Bronchial epithelial cell (primary cell): ENCODE data around the gene ADARB2. TPM values are rescaled to one million over a fixed set of nuclear protein-coding genes. Genes with fewer than 3 reads are reported as not detected.
A peak's percentile ranks its signal among the peaks of the same experiment; 100 is the strongest.

Source experiments
- DNase-seq: peaks from one replicate; pipeline ENCODE4 v3.0.0-alpha.2; 2010; ENCODE audit warnings: low read depth
- FAIRE-seq: peaks from 2 replicates; lab custom pipeline; 2011; peaks lifted over from hg19 to GRCh38; lab: Jason Lieb, UNC
- H3K27me3 ChIP-seq: 2 replicates; pipeline ENCODE4 v1.5.1; 2011; ENCODE audit warnings: low read length; ENCODE audit not compliant: control insufficient read depth, insufficient read depth
- H3K36me3 ChIP-seq: 2 replicates; pipeline ENCODE4 v1.5.1; 2011; ENCODE audit warnings: low read length; ENCODE audit not compliant: control insufficient read depth, insufficient read depth
- H3K4me3 ChIP-seq: 2 replicates; pipeline ENCODE4 v1.5.1; 2011; ENCODE audit warnings: mild to moderate bottlenecking, low read depth, low read length, control low read depth
- total RNA-seq: library from RNA; depleted of rRNA; stranded (reverse); fragments of >200 nt; gene quantifications from 2 replicates; pipeline ENCODE4 v1.2.1, GENCODE V29; 2014
- TF ChIP-seq, protein P1 (sequence below): IDR thresholded peaks from 2 replicates; pipeline ENCODE4 v1.5.1; 2011; ENCODE audit warnings: mild to moderate bottlenecking, moderate library complexity, low read length, control low read depth, inconsistent platforms; ENCODE audit not compliant: insufficient read depth, severe bottlenecking

Gene ADARB2
- total RNA-seq, 1 donor from 2014 or later: not detected

DNA sequence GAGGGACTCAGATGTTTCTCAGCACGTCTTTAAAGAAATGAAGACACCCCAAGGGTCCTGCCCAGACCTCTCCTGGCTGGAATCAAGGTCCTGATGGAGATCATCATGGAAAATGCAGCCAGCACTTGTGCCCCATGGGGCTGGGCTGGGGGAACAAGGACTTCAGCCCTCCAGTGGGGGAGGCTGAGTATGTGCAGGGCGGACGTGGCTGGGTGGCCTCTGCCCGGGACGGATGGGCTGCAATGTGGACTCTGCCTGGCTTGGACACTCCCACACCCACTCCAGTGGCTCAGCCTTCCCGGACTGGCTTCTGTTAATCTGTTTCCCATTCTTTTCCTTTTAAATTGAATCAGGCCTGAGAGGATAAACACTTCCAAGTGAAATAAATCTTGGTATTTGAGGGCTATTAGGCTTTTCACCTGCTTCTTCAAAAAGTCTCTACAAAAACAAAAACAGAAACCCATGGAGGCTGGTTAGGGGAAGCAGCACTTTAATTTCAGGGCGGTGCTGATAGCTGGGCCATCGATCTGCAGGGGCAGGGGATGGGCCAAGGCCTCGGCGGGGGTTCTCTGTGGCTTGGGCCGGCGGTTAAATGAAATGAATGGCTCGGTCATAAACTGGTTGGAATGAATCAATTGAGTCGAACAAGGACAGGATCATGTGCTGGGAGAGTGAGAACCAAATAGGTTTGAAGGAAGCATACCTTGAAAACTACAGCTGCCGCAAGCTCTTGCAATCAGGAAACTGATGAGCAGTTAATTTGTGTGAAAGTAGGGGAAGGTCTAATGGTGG lies 51.4 kb downstream of the ADARB2 start:
- FAIRE-seq: no peak
- TF ChIP-seq, protein P1, sequence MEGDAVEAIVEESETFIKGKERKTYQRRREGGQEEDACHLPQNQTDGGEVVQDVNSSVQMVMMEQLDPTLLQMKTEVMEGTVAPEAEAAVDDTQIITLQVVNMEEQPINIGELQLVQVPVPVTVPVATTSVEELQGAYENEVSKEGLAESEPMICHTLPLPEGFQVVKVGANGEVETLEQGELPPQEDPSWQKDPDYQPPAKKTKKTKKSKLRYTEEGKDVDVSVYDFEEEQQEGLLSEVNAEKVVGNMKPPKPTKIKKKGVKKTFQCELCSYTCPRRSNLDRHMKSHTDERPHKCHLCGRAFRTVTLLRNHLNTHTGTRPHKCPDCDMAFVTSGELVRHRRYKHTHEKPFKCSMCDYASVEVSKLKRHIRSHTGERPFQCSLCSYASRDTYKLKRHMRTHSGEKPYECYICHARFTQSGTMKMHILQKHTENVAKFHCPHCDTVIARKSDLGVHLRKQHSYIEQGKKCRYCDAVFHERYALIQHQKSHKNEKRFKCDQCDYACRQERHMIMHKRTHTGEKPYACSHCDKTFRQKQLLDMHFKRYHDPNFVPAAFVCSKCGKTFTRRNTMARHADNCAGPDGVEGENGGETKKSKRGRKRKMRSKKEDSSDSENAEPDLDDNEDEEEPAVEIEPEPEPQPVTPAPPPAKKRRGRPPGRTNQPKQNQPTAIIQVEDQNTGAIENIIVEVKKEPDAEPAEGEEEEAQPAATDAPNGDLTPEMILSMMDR: no peak
- Histone ChIP-seq H3K36me3 (no peaks in the 10 kb centered on the region), H3K4me3 (no peak overlapping the region), H3K27me3 (no peaks in the 10 kb centered on the region)
- DNase-seq: no peak

DNA sequence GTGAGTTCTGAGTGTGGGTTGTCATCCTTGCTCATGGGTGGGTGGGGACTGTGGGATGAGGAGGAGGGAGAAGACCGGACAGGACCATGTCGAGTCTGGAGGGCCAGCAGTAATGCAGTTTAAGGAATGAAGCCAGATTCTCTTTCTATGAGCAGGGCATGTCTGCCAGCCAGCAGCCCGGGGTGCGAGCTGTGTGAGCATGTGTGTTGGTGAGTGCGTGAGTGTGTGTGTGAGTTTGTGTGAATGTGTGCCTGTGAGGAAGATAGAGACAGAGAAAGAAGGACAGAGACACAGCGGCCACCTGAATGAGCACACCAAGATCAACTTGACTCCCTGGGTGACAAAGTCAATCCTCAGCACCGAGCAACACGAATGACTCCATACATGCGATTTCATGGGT lies 52.3 kb downstream of the ADARB2 start:
- no peaks in the 10 kb centered on the region for H3K36me3 ChIP-seq
- no peak for DNase-seq
- TF ChIP-seq, protein P1: no peak
- FAIRE-seq: peak; percentile 81
- no peak overlapping the region for H3K4me3 ChIP-seq
- H3K27me3 ChIP-seq: no peaks in the 10 kb centered on the region

DNA sequence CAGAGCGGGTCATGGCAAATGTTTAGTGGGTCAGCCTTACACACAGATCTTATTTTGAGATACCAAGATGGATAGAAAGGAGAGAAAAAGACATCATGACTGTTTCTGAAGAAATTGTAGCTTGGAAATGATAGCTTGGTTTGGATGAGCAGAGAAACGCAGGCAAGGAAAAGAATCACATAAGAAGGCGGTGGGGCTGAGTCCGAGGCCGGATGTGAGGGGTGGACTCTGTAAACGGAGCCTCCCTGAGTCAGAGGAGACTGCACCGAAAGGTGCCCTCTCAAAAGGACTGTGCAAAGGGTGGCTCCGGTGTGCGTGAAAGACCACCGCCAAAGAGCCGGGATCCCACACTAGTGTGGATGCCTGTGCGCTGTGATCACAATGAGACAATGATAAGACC lies 53.7 kb downstream of the ADARB2 start:
- FAIRE-seq (no peak), DNase-seq (no peak)
- Histone ChIP-seq H3K27me3 (no peaks in the 10 kb centered on the region), H3K36me3 (no peaks in the 10 kb centered on the region), H3K4me3 (no peak overlapping the region)
- TF ChIP-seq, protein P1: no peak

DNA sequence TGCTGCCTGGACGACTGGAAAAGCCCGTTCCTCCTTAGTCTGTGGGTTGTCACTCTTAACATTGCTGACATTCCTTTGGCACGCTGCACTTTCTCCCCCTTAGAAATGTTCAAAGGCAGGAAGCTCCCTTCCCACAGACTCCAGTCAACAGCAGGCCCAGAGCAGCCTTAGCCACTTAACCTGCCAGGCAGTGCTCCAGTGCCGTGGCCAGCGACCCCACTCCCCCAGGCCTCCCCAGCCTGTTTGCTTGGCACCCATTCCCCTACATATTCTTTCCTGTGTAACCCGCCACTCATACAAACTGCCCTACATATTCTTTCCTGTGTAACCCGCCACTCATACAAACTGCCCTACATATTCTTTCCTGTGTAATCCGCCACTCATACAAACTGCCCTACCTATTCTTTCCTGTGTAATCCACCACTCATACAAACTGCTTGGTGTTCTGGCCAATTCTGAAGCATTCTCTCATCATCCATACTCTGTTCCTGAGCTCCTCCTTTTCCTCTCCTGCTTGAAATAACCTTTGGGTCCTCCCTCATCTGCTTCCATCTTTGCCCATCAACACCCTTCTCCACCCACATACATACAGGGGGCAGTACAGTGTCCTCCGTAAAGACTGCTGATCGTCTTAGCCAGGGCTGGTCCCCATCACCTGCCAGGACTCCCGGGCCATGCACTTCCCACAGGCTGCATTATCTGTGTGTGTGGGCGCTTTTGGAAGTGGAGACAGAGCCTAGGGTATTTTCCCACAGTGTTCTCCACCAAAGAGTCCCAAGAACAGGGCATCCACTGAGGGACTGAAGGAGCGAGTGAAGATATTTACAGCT lies 57.3 kb downstream of the ADARB2 start:
- FAIRE-seq (no peak), DNase-seq (no peak)
- no peaks in the 10 kb centered on the region for H3K36me3 ChIP-seq
- TF ChIP-seq, protein P1: no peak
- no peaks in the 10 kb centered on the region for H3K27me3 ChIP-seq
- no peak overlapping the region for H3K4me3 ChIP-seq

DNA sequence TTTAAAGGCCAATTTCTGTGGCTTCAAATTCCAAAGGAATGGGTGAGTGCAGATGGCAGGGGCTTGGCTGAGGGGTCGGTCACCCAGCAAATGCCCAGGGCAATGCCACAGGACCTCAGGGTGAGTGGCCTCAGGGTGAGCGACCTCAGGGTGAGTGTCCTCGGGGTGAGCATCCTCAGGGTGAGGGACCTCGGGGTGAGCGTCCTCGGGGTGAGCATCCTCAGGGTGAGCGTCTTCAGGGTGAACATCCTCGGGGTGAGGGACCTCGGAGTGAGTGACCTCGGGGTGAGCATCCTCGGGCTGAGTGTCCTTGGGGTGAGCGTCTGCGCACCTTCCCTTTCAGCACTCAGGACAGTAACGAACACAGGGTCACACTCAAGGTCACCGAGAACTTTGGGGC lies 59.2 kb downstream of the ADARB2 start:
- FAIRE-seq: peak; percentile 47
- no peaks in the 10 kb centered on the region for H3K27me3 ChIP-seq
- H3K4me3 ChIP-seq: no peak overlapping the region
- H3K36me3 ChIP-seq: no peaks in the 10 kb centered on the region
- TF ChIP-seq, protein P1: no peak
- no peak for DNase-seq
